ENCODE measurements around the gene PHETA1.

The PHETA1 gene

GRCh38 chr12:111410431-111411184, 41.7 kb upstream of the PHETA1 start:
- H3K9ac ChIP-seq (ENCODE audit: low read depth, low read length) = no peak overlapping the region; the same call in 1 of the 2 replicates
- H3K4me2 ChIP-seq (ENCODE audit: insufficient read depth, low read length) = no peak overlapping the region
- H3K4me3 ChIP-seq (ENCODE audit: low read depth in 1 of 2, low read length in 2 of 2) = no peak overlapping the region
- H3K79me2 ChIP-seq (ENCODE audit: insufficient read depth, low read length) = peaks cover 92% of the 10 kb centered on the region
- no peaks in the 10 kb centered on the region for H3K9me3 ChIP-seq (ENCODE audit: insufficient read depth, low read length, severe bottlenecking)
- H3K27me3 ChIP-seq (ENCODE audit: insufficient read depth, low read length, poor library complexity) = no peaks in the 10 kb centered on the region
- peaks cover 75% of the 10 kb centered on the region for H4K20me1 ChIP-seq (ENCODE audit: insufficient read depth, low read length)
- TF ChIP-seq, protein P1, sequence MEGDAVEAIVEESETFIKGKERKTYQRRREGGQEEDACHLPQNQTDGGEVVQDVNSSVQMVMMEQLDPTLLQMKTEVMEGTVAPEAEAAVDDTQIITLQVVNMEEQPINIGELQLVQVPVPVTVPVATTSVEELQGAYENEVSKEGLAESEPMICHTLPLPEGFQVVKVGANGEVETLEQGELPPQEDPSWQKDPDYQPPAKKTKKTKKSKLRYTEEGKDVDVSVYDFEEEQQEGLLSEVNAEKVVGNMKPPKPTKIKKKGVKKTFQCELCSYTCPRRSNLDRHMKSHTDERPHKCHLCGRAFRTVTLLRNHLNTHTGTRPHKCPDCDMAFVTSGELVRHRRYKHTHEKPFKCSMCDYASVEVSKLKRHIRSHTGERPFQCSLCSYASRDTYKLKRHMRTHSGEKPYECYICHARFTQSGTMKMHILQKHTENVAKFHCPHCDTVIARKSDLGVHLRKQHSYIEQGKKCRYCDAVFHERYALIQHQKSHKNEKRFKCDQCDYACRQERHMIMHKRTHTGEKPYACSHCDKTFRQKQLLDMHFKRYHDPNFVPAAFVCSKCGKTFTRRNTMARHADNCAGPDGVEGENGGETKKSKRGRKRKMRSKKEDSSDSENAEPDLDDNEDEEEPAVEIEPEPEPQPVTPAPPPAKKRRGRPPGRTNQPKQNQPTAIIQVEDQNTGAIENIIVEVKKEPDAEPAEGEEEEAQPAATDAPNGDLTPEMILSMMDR (IDR thresholded peaks at IDR 0.05; ENCODE audit: borderline replicate concordance, extremely low read depth, low read length, poor library complexity, severe bottlenecking) = no peak
- no peak for TF ChIP-seq EZH2 (IDR thresholded peaks at IDR 0.05; ENCODE audit: borderline replicate concordance, low read depth, low read length, severe bottlenecking)
- no peak overlapping the region for H3K27ac ChIP-seq (ENCODE audit: low read length)
- no peak overlapping the region for H2AFZ ChIP-seq (ENCODE audit: low read depth, low read length)
- DNase-seq = no peak
- ATAC-seq (ENCODE audit: insufficient read depth, low read depth) = no peak
- H3K36me3 ChIP-seq (ENCODE audit: insufficient read depth, low read length) = no peaks in the 10 kb centered on the region; the same call in 1 of the 2 replicates
- peaks cover 33% of the 10 kb centered on the region for H3K4me1 ChIP-seq (ENCODE audit: insufficient read depth, low read length)

DNA sequence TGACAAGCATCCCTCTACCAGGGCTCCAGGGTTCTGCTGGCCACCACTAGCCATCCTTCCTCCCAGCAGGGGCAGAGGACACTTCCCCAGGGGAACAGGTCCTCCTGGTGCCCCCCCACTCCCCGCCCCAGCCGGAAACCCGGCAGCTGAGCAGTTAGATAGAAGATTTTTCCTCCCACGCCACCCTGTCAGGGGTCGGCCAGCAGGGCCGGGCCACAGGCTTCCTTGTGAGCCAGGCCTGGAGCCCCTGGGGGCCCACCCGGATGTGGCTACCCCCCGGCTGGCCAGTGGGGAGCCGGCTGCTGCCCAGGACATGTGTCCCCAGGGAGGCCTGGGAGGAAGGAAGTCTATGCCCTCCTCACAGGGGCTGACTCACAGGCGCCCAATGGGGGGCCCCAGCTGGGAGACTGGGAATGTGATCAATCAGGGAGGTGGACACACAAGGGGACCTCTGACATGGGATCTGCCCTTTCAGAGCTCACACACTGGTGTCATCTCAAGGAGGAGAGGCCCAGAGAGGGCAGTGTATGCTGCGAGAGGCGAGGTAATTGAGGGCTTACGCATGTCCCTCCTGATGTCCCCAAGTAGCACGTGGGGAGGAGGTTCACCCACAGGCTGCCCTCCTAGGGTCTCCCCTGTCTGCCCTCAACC, 41.0 kb upstream of the PHETA1 start:
- H3K27me3 ChIP-seq (ENCODE audit: insufficient read depth, low read length, poor library complexity) = no peaks in the 10 kb centered on the region
- peaks cover 87% of the 10 kb centered on the region for H3K79me2 ChIP-seq (ENCODE audit: insufficient read depth, low read length)
- H2AFZ ChIP-seq (ENCODE audit: low read depth, low read length) = no peak overlapping the region
- H3K36me3 ChIP-seq (ENCODE audit: insufficient read depth, low read length) = no peaks in the 10 kb centered on the region; the same call in 1 of the 2 replicates
- H3K9ac ChIP-seq (ENCODE audit: low read depth, low read length) = no peak overlapping the region; the same call in 1 of the 2 replicates
- ATAC-seq (ENCODE audit: insufficient read depth, low read depth) (no peak), DNase-seq (no peak)
- H3K4me1 ChIP-seq (ENCODE audit: insufficient read depth, low read length) = peaks cover 39% of the 10 kb centered on the region
- 0 out of 2 replicates have a peak overlapping the region, but pooled peaks have one; percentile 94 for H3K4me2 ChIP-seq (ENCODE audit: insufficient read depth, low read length)
- peaks cover 70% of the 10 kb centered on the region for H4K20me1 ChIP-seq (ENCODE audit: insufficient read depth, low read length)
- TF ChIP-seq, protein P1 (IDR thresholded peaks at IDR 0.05; ENCODE audit: borderline replicate concordance, extremely low read depth, low read length, poor library complexity, severe bottlenecking) = no peak
- no peak overlapping the region for H3K4me3 ChIP-seq (ENCODE audit: low read depth in 1 of 2, low read length in 2 of 2)
- H3K27ac ChIP-seq (ENCODE audit: low read length) = no peak overlapping the region
- no peaks in the 10 kb centered on the region for H3K9me3 ChIP-seq (ENCODE audit: insufficient read depth, low read length, severe bottlenecking)

GRCh38 chr12:111409403-111409779, 40.5 kb upstream of the PHETA1 start:
- Histone ChIP-seq H3K79me2 (ENCODE audit: insufficient read depth, low read length) (peaks cover 82% of the 10 kb centered on the region), H2AFZ (ENCODE audit: low read depth, low read length) (no peak overlapping the region), H3K9me3 (ENCODE audit: insufficient read depth, low read length, severe bottlenecking) (no peaks in the 10 kb centered on the region), H3K4me3 (ENCODE audit: low read depth in 1 of 2, low read length in 2 of 2) (no peak overlapping the region), H3K27ac (ENCODE audit: low read length) (no peak overlapping the region), H4K20me1 (ENCODE audit: insufficient read depth, low read length) (peaks cover 65% of the 10 kb centered on the region), H3K9ac (ENCODE audit: low read depth, low read length) (no peak overlapping the region), H3K4me1 (ENCODE audit: insufficient read depth, low read length) (peaks cover 44% of the 10 kb centered on the region), H3K4me2 (ENCODE audit: insufficient read depth, low read length) (peak overlapping the region; percentile 94; the same call in 1 of the 2 replicates), H3K36me3 (ENCODE audit: insufficient read depth, low read length) (no peaks in the 10 kb centered on the region; the same call in 1 of the 2 replicates), H3K27me3 (ENCODE audit: insufficient read depth, low read length, poor library complexity) (no peaks in the 10 kb centered on the region)
- TF ChIP-seq EZH2 (IDR thresholded peaks at IDR 0.05; ENCODE audit: borderline replicate concordance, low read depth, low read length, severe bottlenecking) = no peak
- TF ChIP-seq, protein P1 (IDR thresholded peaks at IDR 0.05; ENCODE audit: borderline replicate concordance, extremely low read depth, low read length, poor library complexity, severe bottlenecking) = no peak
- DNase-seq (no peak), ATAC-seq (ENCODE audit: insufficient read depth, low read depth) (no peak)

Measured in DND-41 (cell line).